Kasumi-1 (cell line): ENCODE measurements around the gene SLC26A6.
A peak's percentile ranks its signal among the peaks of the same experiment; 100 is the strongest.

Experiments
- DNase-seq, 2 experiments: peaks; one replicate each; lab custom pipeline; 2025; lab: John Stamatoyannopoulos, UW

Gene SLC26A6

GRCh38 chr3:48660800-48661400 is 25.6 kb upstream of the SLC26A6 start:
- DNase-seq, result no peak

- DNase-seq, result peak; percentile 37 to 46
These were observed 21.6 kb upstream of the SLC26A6 start for GRCh38 chr3:48656841-48657281.

- peak; percentile 76 for DNase-seq
These were observed 21.0 kb upstream of the SLC26A6 start for GRCh38 chr3:48656061-48656840.

GRCh38 chr3:48655606-48656005 is 20.3 kb upstream of the SLC26A6 start:
- no peak for DNase-seq

GRCh38 chr3:48655063-48655462 is 19.8 kb upstream of the SLC26A6 start:
- no peak for DNase-seq

GRCh38 chr3:48652923-48653715 is 17.9 kb upstream of the SLC26A6 start:
- no peak for DNase-seq

- no peak for DNase-seq
These were observed 16.5 kb upstream of the SLC26A6 start for GRCh38 chr3:48651771-48652170.

GRCh38 chr3:48650723-48651122 is 15.5 kb upstream of the SLC26A6 start:
- no peak for DNase-seq

GRCh38 chr3:48648188-48648850 is 13.1 kb upstream of the SLC26A6 start:
- no peak for DNase-seq

- DNase-seq, result no peak
These were observed 12.5 kb upstream of the SLC26A6 start for GRCh38 chr3:48647714-48648113.

GRCh38 chr3:48644898-48645760 is 9.9 kb upstream of the SLC26A6 start:
- DNase-seq, result no peak

GRCh38 chr3:48642605-48643004 is 7.3 kb upstream of the SLC26A6 start:
- DNase-seq, result no peak

- no peak for DNase-seq
These were observed 6.1 kb upstream of the SLC26A6 start for GRCh38 chr3:48641396-48641795.

- DNase-seq, result no peak
These were observed 4.8 kb upstream of the SLC26A6 start for GRCh38 chr3:48639944-48640606.

- DNase-seq, result no peak
These were observed 2.0 kb upstream of the SLC26A6 start for GRCh38 chr3:48637305-48637704.

GRCh38 chr3:48636149-48636655 is 941 bp upstream of the SLC26A6 start:
- DNase-seq, result no peak

- peak; percentile 49 to 54 for DNase-seq
These were observed 520 bp downstream of the SLC26A6 start for GRCh38 chr3:48634661-48635221.

- DNase-seq, result no peak
These were observed 1.5 kb downstream of the SLC26A6 start for GRCh38 chr3:48633743-48634142.

GRCh38 chr3:48633256-48633655 is 2.0 kb downstream of the SLC26A6 start:
- DNase-seq, result no peak
